H1 (cell line): ENCODE data around the gene ZMYND15. TPM values are rescaled to one million over a fixed set of nuclear protein-coding genes. Genes with fewer than 3 reads are reported as not detected.
"Not testable (repeated sequence)": the region's sequence is repeated elsewhere in the genome, so short reads cannot be mapped to it uniquely, and the experiment has no call there.

ENCODE experiments used
- CTCF ChIA-PET: fragments of 300-600 bp; sonication (Branson Sonifier 250); formaldehyde crosslinking; loops from one replicate; lab custom pipeline; 2021; ENCODE audit not compliant: partially characterized antibody; lab: Charles Lee
- POLR2A ChIA-PET: fragments of 300-600 bp; sonication (Branson Sonifier 250); formaldehyde crosslinking; loops from one replicate; lab custom pipeline; 2021; ENCODE audit warnings: inconsistent platforms; ENCODE audit not compliant: partially characterized antibody; lab: Charles Lee
- DNase-seq, 2 experiments: peaks; one replicate each; pipeline versions ENCODE4 v3.0.0 to v3.0.0-alpha.2; 2010 to 2022; ENCODE audit warnings: low spot score in 2 of 2, low read depth in 1 of 2, mixed read lengths in 1 of 2
- FAIRE-seq: peaks from 2 replicates; lab custom pipeline; 2011; peaks lifted over from hg19 to GRCh38; lab: Jason Lieb, UNC
- H2AFZ ChIP-seq: 2 replicates; pipeline ENCODE4 v1.8.1; 2012; ENCODE audit warnings: low read length, inconsistent platforms
- H2AK5ac ChIP-seq: 2 replicates; pipeline ENCODE4 v1.6.1; 2013; ENCODE audit warnings: low read depth, low read length
- H2BK120ac ChIP-seq: replicated peaks from 2 replicates; pipeline ENCODE3; 2013; ENCODE audit warnings: low read depth, low read length, inconsistent platforms
- H2BK12ac ChIP-seq: 2 replicates; pipeline ENCODE4 v1.6.1; 2013; ENCODE audit warnings: low read depth, low read length
- H2BK15ac ChIP-seq: 2 replicates; pipeline ENCODE4 v1.6.1; 2013; ENCODE audit warnings: low read length
- H2BK20ac ChIP-seq: 2 replicates; pipeline ENCODE4 v1.6.1; 2013; ENCODE audit warnings: low read length
- H2BK5ac ChIP-seq: 2 replicates; pipeline ENCODE4 v1.6.1; 2013; ENCODE audit warnings: low read depth, low read length
- H3K14ac ChIP-seq: 2 replicates; pipeline ENCODE4 v1.6.1; 2013; ENCODE audit warnings: inconsistent platforms; ENCODE audit not compliant: insufficient read length
- H3K18ac ChIP-seq: 2 replicates; pipeline ENCODE4 v1.6.1; 2013; ENCODE audit warnings: low read length; ENCODE audit errors: extremely low read depth
- H3K23ac ChIP-seq: 2 replicates; pipeline ENCODE4 v1.6.1; 2013; ENCODE audit warnings: inconsistent platforms; ENCODE audit not compliant: insufficient read length
- H3K23me2 ChIP-seq: 2 replicates; pipeline ENCODE4 v1.6.1; 2013; ENCODE audit warnings: low read depth, low read length
- H3K27ac ChIP-seq: 2 replicates; pipeline ENCODE4 v1.6.1; 2011; ENCODE audit warnings: low read depth, low read length, inconsistent platforms
- H3K27me3 ChIP-seq, 4 experiments: replicated peaks in 1 of 4; 1 replicate in 1 of 4; 2 replicates in 3 of 4; pipeline versions ENCODE4 v1.6.1 to v1.8.1; 2011 to 2013; ENCODE audit warnings: low read length in 3 of 4, mild to moderate bottlenecking in 3 of 4, inconsistent platforms in 2 of 4, mixed read lengths in 2 of 4, moderate library complexity in 1 of 4; ENCODE audit not compliant: control insufficient read depth in 3 of 4, insufficient read depth in 3 of 4; ENCODE audit errors: extremely low read depth in 1 of 4
- H3K36me3 ChIP-seq, 4 experiments: 2 replicates each; pipeline versions ENCODE4 v1.6.1 to v1.8.1; 2011 to 2013; ENCODE audit warnings: mild to moderate bottlenecking in 4 of 4, low read length in 3 of 4, moderate library complexity in 2 of 4, control low read depth in 1 of 4, inconsistent platforms in 1 of 4; ENCODE audit not compliant: insufficient read depth in 4 of 4, control insufficient read depth in 2 of 4
- H3K4ac ChIP-seq: replicated peaks from 2 replicates; pipeline ENCODE3; 2013; ENCODE audit warnings: low read length, low read depth, mixed read lengths, inconsistent platforms; ENCODE audit not compliant: insufficient read length
- H3K4me1 ChIP-seq, 4 experiments: replicated peaks in 1 of 4; 1 replicate in 1 of 4; 2 replicates in 3 of 4; pipeline versions ENCODE4 v1.6.1 to v1.8.1; 2011 to 2013; ENCODE audit warnings: low read length in 3 of 4, inconsistent platforms in 2 of 4, mixed read lengths in 1 of 4; ENCODE audit not compliant: insufficient read depth in 4 of 4, control insufficient read depth in 3 of 4
- H3K4me2 ChIP-seq, 2 experiments: 2 replicates each; pipeline versions ENCODE4 v1.6.1 to v1.8.1; 2011 to 2013; ENCODE audit warnings: low read depth in 2 of 2, low read length in 2 of 2, control low read depth in 1 of 2, inconsistent platforms in 1 of 2, mild to moderate bottlenecking in 1 of 2; ENCODE audit not compliant: insufficient read depth in 1 of 2
- H3K4me3 ChIP-seq, 4 experiments: fragments of 200-600, 300-600 bp in 1 of 4; sonication (generic), shearing (Covaris generic), sonication (Bioruptor Twin) in 1 of 4; 2 replicates each; pipeline versions ENCODE4 v1.5.1 to v1.8.1; 2011 to 2016; ENCODE audit warnings: low read length in 4 of 4, low read depth in 3 of 4, control low read depth in 2 of 4, inconsistent platforms in 2 of 4, mild to moderate bottlenecking in 2 of 4, mixed read lengths in 1 of 4, moderate library complexity in 1 of 4; ENCODE audit not compliant: insufficient read depth in 2 of 4; ENCODE audit errors: extremely low read depth in 1 of 4
- H3K56ac ChIP-seq: replicated peaks from 2 replicates; pipeline ENCODE3; 2013; ENCODE audit warnings: low read depth, mild to moderate bottlenecking, mixed read lengths, low read length, inconsistent platforms; ENCODE audit not compliant: insufficient read length
- H3K79me1 ChIP-seq: 2 replicates; pipeline ENCODE4 v1.6.1; 2013; ENCODE audit warnings: low read depth, low read length, control low read depth
- H3K79me2 ChIP-seq, 2 experiments: 2 replicates each; pipeline versions ENCODE4 v1.6.1 to v1.8.1; 2012 to 2013; ENCODE audit warnings: low read length in 2 of 2, mild to moderate bottlenecking in 2 of 2, inconsistent platforms in 1 of 2; ENCODE audit not compliant: insufficient read depth in 2 of 2, control insufficient read depth in 1 of 2
- H3K9ac ChIP-seq, 4 experiments: replicated peaks in 1 of 4; 1 replicate in 1 of 4; 2 replicates in 3 of 4; pipeline versions ENCODE4 v1.6.1 to v1.8.1; 2011 to 2013; ENCODE audit warnings: low read depth in 3 of 4, low read length in 3 of 4, control low read depth in 2 of 4, mild to moderate bottlenecking in 2 of 4, moderate library complexity in 2 of 4, inconsistent platforms in 1 of 4; ENCODE audit errors: extremely low read depth in 1 of 4
- H3K9me3 ChIP-seq, 2 experiments: 2 replicates each; pipeline versions ENCODE4 v1.6.1 to v1.8.1; 2012 to 2013; ENCODE audit warnings: mild to moderate bottlenecking in 2 of 2, moderate library complexity in 2 of 2, control low read depth in 1 of 2, inconsistent platforms in 1 of 2, low read depth in 1 of 2, low read length in 1 of 2, mixed read lengths in 1 of 2; ENCODE audit not compliant: insufficient read depth in 2 of 2
- H4K20me1 ChIP-seq, 2 experiments: replicated peaks in 1 of 2; 2 replicates each; pipeline versions ENCODE3 to v1.8.1; 2011 to 2013; ENCODE audit warnings: inconsistent platforms in 2 of 2, low read length in 2 of 2, mild to moderate bottlenecking in 1 of 2; ENCODE audit not compliant: insufficient read depth in 2 of 2, control insufficient read depth in 1 of 2
- H4K5ac ChIP-seq: 2 replicates; pipeline ENCODE4 v1.6.1; 2013; ENCODE audit warnings: low read length, low read depth, mixed read lengths, inconsistent platforms; ENCODE audit not compliant: insufficient read length
- H4K8ac ChIP-seq: 2 replicates; pipeline ENCODE4 v1.8.0; 2013; ENCODE audit warnings: mild to moderate bottlenecking, moderate library complexity, low read length, inconsistent platforms; ENCODE audit not compliant: insufficient read depth; ENCODE audit errors: extremely low read depth
- H4K91ac ChIP-seq: replicated peaks from 2 replicates; pipeline ENCODE3; 2013; ENCODE audit warnings: low read length, mixed read lengths, inconsistent platforms; ENCODE audit not compliant: insufficient read length
- ASH2L ChIP-seq: fragments of 200-600, 300-600 bp; sonication (generic); IDR thresholded peaks from one replicate; pipeline ENCODE4 v1.7.1; 2017; ENCODE audit warnings: low read length
- ATF3 ChIP-seq: IDR thresholded peaks from 2 replicates; pipeline ENCODE4 v1.6.1; 2011; ENCODE audit warnings: low read depth, mild to moderate bottlenecking, low read length; ENCODE audit not compliant: insufficient read depth
- CHD2 ChIP-seq: IDR thresholded peaks from 2 replicates; pipeline ENCODE4 v1.6.1; 2012; ENCODE audit warnings: low read length, improper control_type of control experiment
- FOSL1 ChIP-seq: IDR thresholded peaks from 2 replicates; pipeline ENCODE4 v1.6.1; 2011; ENCODE audit warnings: mild to moderate bottlenecking, low read depth, low read length, moderate library complexity; ENCODE audit not compliant: insufficient read depth
- NRF1 ChIP-seq: IDR thresholded peaks from 2 replicates; pipeline ENCODE4 v1.6.1; 2011; ENCODE audit warnings: mild to moderate bottlenecking, low read depth, low read length, improper control_type of control experiment
- RNF2 ChIP-seq: fragments of 200-900, 300-1000 bp; sonication (generic); IDR thresholded peaks from 2 replicates; pipeline ENCODE4 v1.7.1; 2016; ENCODE audit warnings: borderline replicate concordance, low read depth, mild to moderate bottlenecking, antibody characterized with exemption, low read length; ENCODE audit not compliant: poor library complexity, severe bottlenecking; ENCODE audit errors: missing control alignments
- SP4 ChIP-seq: IDR thresholded peaks from 2 replicates; pipeline ENCODE4 v1.6.1; 2012; ENCODE audit warnings: low read length, inconsistent platforms
- WGBS, 2 experiments: shearing (Covaris generic) in 1 of 2; methylation state at CpG; one replicate each; pipeline versions ENCODE4 v1.1.6 to v1.1.7; 2013 to 2015; ENCODE audit warnings: low lambda C conversion rate in 2 of 2, mixed read lengths in 2 of 2, inconsistent platforms in 1 of 2, low coverage in 1 of 2, missing lambda C conversion rate in 1 of 2; ENCODE audit not compliant: insufficient replicate concordance in 2 of 2, insufficient coverage in 1 of 2, insufficient read length in 1 of 2; ENCODE audit errors: extremely low coverage in 1 of 2, missing lambda C conversion rate in 1 of 2; 5-methylcytosine and 5-hydroxymethylcytosine counted together
- polyA plus RNA-seq, 7 experiments: library from polyadenylated mRNA; depleted of rRNA in 3 of 7; stranded (reverse) in 5 of 7; unstranded in 2 of 7; fragments of >200 nt in 5 of 7; fragments of 200-250 nt in 2 of 7; gene quantifications; 1 replicate in 5 of 7; 2 replicates in 1 of 7; 4 replicates in 1 of 7; pipeline versions ENCODE4 v1.2.1 to v1.2.3, GENCODE V29; 2011 to 2013; ENCODE audit warnings: missing spikeins in 2 of 7, mixed read lengths in 2 of 7
- total RNA-seq: library from RNA; stranded (reverse); fragmentation: NEBNext Ultra II Directional; extraction: Animal tissue kit (Norgen Biotek cat#: 25700); gene quantifications from 2 replicates; pipeline ENCODE4 v1.2.1, GENCODE V29; 2021

ZMYND15 gene
- total and polyA plus RNA-seq, 2 of the 8 experiments (the other 6 are each of a cell fraction or from before 2014, with no cell fraction given): 0.53 to 0.58 TPM

GRCh38 chr17:4703330-4703691, 36.3 kb upstream of the ZMYND15 start (continued):
- TF ChIP-seq ASH2L: no peak
- no peak for TF ChIP-seq SP4
- TF ChIP-seq NRF1: no peak
- no peak for TF ChIP-seq ATF3
- no peak for TF ChIP-seq RNF2
- no peak for TF ChIP-seq FOSL1
- TF ChIP-seq CHD2: no peak

DNA sequence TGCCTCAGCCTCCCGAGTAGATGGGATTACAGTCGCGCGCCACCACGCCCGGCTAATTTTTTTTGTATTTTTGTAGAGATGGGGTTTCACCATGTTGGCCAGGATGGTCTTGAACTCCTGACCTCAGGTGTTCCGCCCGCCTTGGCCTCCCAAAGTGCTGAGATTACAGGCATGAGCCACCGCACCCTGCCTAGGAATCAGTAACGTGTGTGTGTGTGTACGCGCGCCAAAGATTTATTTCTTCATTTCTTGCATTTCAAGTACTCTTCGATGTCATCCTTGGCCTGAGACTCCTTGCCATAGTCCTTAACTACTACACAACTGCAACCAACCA, 35.1 kb upstream of the ZMYND15 start:
- Histone ChIP-seq H4K8ac (0 out of 2 replicates have a peak overlapping the region, but pooled peaks have one; percentile 94), H3K4me3 (peak overlapping the region in 3 of 4 experiments; percentile 91 to 97 (median 92); a peak in 7 of 8 replicates), H3K79me2 (peaks cover 21 to 44% of the 10 kb centered on the region in 2 experiments), H2AK5ac (peak overlapping the region; percentile 84; the same call in 1 of the 2 replicates), H2BK5ac (peak overlapping the region; percentile 40; the same call in 1 of the 2 replicates), H3K9ac (peak overlapping the region in 3 of 4 experiments; percentile 93 to 95 (median 94); a peak in 6 of 7 replicates), H3K4me2 (peak overlapping the region; percentile 77 to 87), H2BK12ac (peak overlapping the region; percentile 52; the same call in 1 of the 2 replicates), H3K4me1 (peaks cover 0 to 20% (median 10%) of the 10 kb centered on the region in 4 experiments; a peak in 6 of 7 replicates)
- not testable (repeated sequence) for H3K79me1 ChIP-seq, H4K5ac ChIP-seq, H3K4ac ChIP-seq, H2BK15ac ChIP-seq, DNase-seq, H3K27ac ChIP-seq, H4K91ac ChIP-seq, H2AFZ ChIP-seq, H3K23me2 ChIP-seq, H3K18ac ChIP-seq, H3K56ac ChIP-seq, H3K36me3 ChIP-seq, H3K14ac ChIP-seq, H2BK120ac ChIP-seq, H3K23ac ChIP-seq, H4K20me1 ChIP-seq, H3K27me3 ChIP-seq, FAIRE-seq, H3K9me3 ChIP-seq, H2BK20ac ChIP-seq
- ChIA-PET CTCF (interaction anchor here (0.6 to 1.3 kb wide), 2 partner anchors 10 to 184 kb away, joined by 3 read pairs; no protein-coding TSS in a partner anchor), POLR2A (interaction anchor here (0.6 to 3.6 kb wide), 11 partner anchors 9 to 241 kb away, joined by 3 to 14 read pairs (median 5); partner anchors contain the start of genes C17orf107 and MED11)
- 80% methylated on average over 14 of the region's 14 CpGs; no CpG with 5 or more reads in 1 of the 2 experiments for WGBS, 2 experiments
